Measurements from ENCODE around the gene BRD9.

GRCh38 chr5:888638-889035 lies 4.0 kb downstream of the BRD9 start:
- TF ChIP-seq CTCF (IDR thresholded peaks at IDR 0.05 in 4 of 5, conservative IDR thresholded peaks at IDR 0.05 in 1 of 5): no peak
- TF ChIP-seq POLR2A (IDR thresholded peaks at IDR 0.05): no peak
